Measurements from ENCODE around the gene KIF19.

DNA sequence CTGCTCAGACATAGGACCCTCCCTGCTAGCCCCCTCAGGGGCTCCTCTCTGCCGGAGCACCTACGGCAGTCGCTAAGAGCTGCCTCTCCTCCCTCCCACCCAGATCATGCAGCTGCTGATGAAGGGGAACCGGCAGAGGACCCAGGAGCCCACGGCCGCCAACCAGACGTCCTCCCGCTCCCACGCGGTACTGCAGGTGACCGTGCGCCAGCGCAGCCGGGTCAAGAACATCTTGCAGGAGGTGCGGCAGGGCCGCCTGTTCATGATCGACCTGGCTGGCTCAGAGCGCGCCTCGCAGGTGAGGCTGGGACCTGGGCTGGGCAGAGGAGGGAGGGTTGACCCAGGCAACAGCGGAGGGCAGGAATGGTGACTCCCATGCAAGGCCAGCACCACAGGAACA, 18.6 kb downstream of the KIF19 start:
- no peak for TF ChIP-seq RFX5 (IDR thresholded peaks at IDR 0.05; ENCODE audit: low read depth, low read length)
- TF ChIP-seq, protein P1, sequence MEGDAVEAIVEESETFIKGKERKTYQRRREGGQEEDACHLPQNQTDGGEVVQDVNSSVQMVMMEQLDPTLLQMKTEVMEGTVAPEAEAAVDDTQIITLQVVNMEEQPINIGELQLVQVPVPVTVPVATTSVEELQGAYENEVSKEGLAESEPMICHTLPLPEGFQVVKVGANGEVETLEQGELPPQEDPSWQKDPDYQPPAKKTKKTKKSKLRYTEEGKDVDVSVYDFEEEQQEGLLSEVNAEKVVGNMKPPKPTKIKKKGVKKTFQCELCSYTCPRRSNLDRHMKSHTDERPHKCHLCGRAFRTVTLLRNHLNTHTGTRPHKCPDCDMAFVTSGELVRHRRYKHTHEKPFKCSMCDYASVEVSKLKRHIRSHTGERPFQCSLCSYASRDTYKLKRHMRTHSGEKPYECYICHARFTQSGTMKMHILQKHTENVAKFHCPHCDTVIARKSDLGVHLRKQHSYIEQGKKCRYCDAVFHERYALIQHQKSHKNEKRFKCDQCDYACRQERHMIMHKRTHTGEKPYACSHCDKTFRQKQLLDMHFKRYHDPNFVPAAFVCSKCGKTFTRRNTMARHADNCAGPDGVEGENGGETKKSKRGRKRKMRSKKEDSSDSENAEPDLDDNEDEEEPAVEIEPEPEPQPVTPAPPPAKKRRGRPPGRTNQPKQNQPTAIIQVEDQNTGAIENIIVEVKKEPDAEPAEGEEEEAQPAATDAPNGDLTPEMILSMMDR (IDR thresholded peaks at IDR 0.05 in 2 of 3, conservative IDR thresholded peaks at IDR 0.05 in 1 of 3; ENCODE audit: control insufficient read depth in 2 of 3, extremely low read depth in 1 of 3, insufficient read depth in 1 of 3, low read depth in 3 of 3, low read length in 3 of 3) = no peak
- TF ChIP-seq FOS (IDR thresholded peaks at IDR 0.05; ENCODE audit: borderline replicate concordance, extremely low read depth, insufficient read length) = no peak
- TF ChIP-seq, protein P2, sequence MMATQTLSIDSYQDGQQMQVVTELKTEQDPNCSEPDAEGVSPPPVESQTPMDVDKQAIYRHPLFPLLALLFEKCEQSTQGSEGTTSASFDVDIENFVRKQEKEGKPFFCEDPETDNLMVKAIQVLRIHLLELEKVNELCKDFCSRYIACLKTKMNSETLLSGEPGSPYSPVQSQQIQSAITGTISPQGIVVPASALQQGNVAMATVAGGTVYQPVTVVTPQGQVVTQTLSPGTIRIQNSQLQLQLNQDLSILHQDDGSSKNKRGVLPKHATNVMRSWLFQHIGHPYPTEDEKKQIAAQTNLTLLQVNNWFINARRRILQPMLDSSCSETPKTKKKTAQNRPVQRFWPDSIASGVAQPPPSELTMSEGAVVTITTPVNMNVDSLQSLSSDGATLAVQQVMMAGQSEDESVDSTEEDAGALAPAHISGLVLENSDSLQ (IDR thresholded peaks at IDR 0.05) = no peak
